ENCODE results near the gene ISCA1. TPM values are rescaled to one million over a fixed set of nuclear protein-coding genes. Genes with fewer than 3 reads are reported as not detected.

ISCA1 gene
- total RNA-seq, 1 donor from 2014 or later, result 78.3 TPM

DNA sequence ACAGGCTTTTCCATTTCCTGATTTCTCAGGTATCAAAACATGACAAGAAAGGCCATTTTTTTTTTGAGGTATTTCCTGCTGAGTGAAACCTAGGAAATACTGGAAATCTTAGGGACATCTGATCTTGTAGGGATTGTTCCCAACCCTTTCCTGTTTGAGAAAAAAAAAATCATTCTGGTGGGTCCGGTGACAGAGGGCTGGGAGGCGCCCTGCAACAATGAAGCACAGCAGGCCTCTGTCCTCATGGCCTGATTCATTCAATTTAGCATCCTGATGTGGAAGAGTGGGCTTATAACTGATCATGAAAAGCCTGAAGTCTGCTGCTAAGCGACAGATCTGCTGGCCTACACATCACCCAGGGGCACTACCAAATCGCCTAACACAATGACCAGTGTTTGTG, 19.8 kb downstream of the ISCA1 start:
- intact Hi-C loops (cut with micrococcal nuclease), result no loop called here
- H3K4me1 ChIP-seq, result peaks cover 23% of the 10 kb centered on the region
- no peak for DNase-seq
- H3K27me3 ChIP-seq (ENCODE audit: low read depth), result no peaks in the 10 kb centered on the region
- no peak overlapping the region for H3K4me3 ChIP-seq
- H3K27ac ChIP-seq (replicated peaks), result peak overlapping the region; percentile 55
- peaks cover 32% of the 10 kb centered on the region for H3K36me3 ChIP-seq
- H3K9me3 ChIP-seq (replicated peaks), result no peaks in the 10 kb centered on the region
- TF ChIP-seq, protein P1, sequence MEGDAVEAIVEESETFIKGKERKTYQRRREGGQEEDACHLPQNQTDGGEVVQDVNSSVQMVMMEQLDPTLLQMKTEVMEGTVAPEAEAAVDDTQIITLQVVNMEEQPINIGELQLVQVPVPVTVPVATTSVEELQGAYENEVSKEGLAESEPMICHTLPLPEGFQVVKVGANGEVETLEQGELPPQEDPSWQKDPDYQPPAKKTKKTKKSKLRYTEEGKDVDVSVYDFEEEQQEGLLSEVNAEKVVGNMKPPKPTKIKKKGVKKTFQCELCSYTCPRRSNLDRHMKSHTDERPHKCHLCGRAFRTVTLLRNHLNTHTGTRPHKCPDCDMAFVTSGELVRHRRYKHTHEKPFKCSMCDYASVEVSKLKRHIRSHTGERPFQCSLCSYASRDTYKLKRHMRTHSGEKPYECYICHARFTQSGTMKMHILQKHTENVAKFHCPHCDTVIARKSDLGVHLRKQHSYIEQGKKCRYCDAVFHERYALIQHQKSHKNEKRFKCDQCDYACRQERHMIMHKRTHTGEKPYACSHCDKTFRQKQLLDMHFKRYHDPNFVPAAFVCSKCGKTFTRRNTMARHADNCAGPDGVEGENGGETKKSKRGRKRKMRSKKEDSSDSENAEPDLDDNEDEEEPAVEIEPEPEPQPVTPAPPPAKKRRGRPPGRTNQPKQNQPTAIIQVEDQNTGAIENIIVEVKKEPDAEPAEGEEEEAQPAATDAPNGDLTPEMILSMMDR (IDR thresholded peaks at IDR 0.05; ENCODE audit: borderline replicate concordance), result no peak

DNA sequence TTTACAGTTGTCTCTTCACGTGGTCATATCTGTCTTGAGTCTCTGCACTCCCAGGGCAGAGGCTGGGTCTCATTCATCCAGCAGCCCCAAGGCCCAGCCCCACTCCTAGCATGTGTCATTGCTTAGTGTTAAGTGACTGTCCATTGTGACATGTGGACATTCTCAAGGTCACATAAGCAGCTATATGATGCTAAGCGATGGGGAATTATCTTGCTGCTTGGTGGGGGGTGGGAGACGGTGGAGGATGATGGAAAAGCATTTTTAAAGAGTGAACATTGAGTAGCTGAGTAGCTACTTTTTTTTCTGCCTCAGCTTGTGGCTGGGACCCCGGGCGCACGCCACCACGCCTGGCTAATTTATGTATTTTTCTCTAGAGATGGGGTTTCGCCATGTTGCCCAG, 22.8 kb downstream of the ISCA1 start, which contains the start of gene C9orf153:
Gene C9orf153, minus strand, starts transcription at position 101 of the 400 bp plus-strand sequence. CDS start 30,054 bp downstream, outside the sequence.
- intact Hi-C loops (cut with micrococcal nuclease), result no loop called here
- peaks cover 33% of the 10 kb centered on the region for H3K4me1 ChIP-seq
- H3K9me3 ChIP-seq (replicated peaks), result no peaks in the 10 kb centered on the region
- no peak for DNase-seq
- H3K36me3 ChIP-seq, result peaks cover 19% of the 10 kb centered on the region
- TF ChIP-seq, protein P1 (IDR thresholded peaks at IDR 0.05; ENCODE audit: borderline replicate concordance), result no peak
- H3K27ac ChIP-seq (replicated peaks), result no peak within 1 kb of the TSS
- no peak within 1 kb of the TSS for H3K4me3 ChIP-seq
- H3K27me3 ChIP-seq (ENCODE audit: low read depth), result no peaks in the 10 kb centered on the region

DNA sequence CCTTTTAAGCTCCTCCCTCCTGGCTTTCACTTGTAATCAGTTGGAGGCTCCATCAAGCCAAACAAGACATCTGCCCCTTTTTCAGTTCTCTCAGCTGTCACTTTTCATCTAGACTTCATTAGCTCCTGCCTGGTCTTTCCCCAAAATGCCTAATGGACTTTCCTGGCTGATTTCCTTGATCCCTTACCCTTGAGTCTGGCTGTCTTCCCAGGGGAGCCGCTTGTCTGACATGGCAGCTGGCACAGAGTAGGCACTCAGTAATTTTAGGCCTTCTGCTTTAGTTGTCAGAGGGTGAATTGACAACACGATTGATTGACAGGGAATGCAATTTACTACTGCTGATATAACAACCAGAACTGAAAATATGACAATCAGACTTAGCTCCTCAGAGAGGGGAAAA, 24.9 kb downstream of the ISCA1 start:
- TF ChIP-seq, protein P1 (IDR thresholded peaks at IDR 0.05; ENCODE audit: borderline replicate concordance), result no peak
- Histone ChIP-seq H3K27ac (replicated peaks) (no peak overlapping the region), H3K4me3 (no peak overlapping the region), H3K36me3 (peaks cover 4% of the 10 kb centered on the region), H3K4me1 (peaks cover 19% of the 10 kb centered on the region), H3K27me3 (ENCODE audit: low read depth) (no peaks in the 10 kb centered on the region), H3K9me3 (replicated peaks) (peaks cover 8% of the 10 kb centered on the region)
- intact Hi-C loops (cut with micrococcal nuclease), result no loop called here
- no peak for DNase-seq

DNA sequence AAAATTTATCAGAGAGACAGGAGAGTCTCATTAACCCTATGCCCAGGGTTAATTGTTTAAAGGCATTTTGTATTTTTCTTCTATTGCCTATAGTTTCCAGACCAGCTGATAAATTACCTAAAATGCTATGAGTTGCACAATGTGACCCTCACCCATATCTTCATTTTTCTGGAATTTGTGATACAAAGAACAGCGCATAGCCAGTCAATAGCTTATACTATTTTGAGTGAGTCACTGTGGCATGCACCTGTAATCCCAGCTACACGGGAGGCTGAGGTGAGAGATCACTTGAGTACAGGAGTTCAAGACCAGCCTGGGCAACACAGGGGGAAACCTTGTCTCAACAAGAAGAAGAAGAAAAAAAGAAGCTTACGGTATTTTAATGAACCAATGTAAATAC, 25.7 kb downstream of the ISCA1 start:
- Histone ChIP-seq H3K27ac (replicated peaks) (no peak overlapping the region), H3K9me3 (replicated peaks) (peaks cover 8% of the 10 kb centered on the region), H3K4me1 (peaks cover 15% of the 10 kb centered on the region), H3K36me3 (peaks cover 4% of the 10 kb centered on the region), H3K4me3 (no peak overlapping the region), H3K27me3 (ENCODE audit: low read depth) (no peaks in the 10 kb centered on the region)
- DNase-seq, result no peak
- intact Hi-C loops (cut with micrococcal nuclease), result no loop called here
- TF ChIP-seq, protein P1 (IDR thresholded peaks at IDR 0.05; ENCODE audit: borderline replicate concordance), result no peak

DNA sequence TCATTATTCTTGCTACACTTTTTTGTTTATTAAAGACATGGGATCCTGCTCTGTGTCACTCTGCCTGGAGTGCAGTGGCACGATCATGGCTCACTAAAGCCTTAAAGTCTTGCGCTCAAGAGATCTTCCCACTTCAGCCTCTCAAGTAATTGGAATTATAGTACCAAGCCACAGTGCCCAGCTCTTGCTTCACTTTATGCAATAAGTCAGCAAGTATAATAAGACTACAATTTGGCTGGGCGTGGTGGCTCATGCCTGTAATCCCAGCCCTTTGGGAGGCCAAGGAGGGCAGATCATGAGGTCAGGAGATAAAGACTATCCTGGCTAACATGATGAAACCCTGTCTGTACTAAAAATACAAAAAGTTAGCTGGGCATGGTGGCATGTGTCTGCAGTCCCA, 28.8 kb downstream of the ISCA1 start:
- Histone ChIP-seq H3K36me3 (no peaks in the 10 kb centered on the region), H3K4me3 (no peak overlapping the region), H3K27ac (replicated peaks) (no peak overlapping the region), H3K9me3 (replicated peaks) (peaks cover 8% of the 10 kb centered on the region), H3K4me1 (peaks cover 15% of the 10 kb centered on the region), H3K27me3 (ENCODE audit: low read depth) (no peaks in the 10 kb centered on the region)
- no peak for DNase-seq
- intact Hi-C loops (cut with micrococcal nuclease), result no loop called here
- TF ChIP-seq, protein P1 (IDR thresholded peaks at IDR 0.05; ENCODE audit: borderline replicate concordance), result no peak
